ENCODE results near the gene LEKR1.
A peak's percentile ranks its signal among the peaks of the same experiment; 100 is the strongest.
"Not testable (repeated sequence)": the region's sequence is repeated elsewhere in the genome, so short reads cannot be mapped to it uniquely, and the experiment has no call there.

The LEKR1 gene

DNA sequence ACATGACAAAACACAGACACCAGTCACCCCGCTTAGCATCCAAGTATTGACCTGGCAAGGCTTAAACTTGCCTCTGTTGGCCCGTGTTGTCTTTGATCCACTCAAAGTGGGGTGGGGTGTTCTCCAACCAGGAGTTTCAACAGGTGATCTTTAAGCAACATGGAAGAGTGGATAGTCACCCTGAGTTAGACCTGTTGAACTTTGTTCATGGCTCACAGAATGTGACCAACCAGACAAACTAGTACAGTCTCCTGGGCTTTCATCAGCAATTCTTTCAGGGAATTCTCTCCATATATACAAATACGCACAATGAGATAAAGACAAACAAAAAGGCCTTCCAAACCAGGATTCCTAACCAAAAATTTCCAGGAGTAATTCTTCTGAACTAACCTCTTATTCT, 11.9 kb downstream of the LEKR1 start:
- FAIRE-seq, result no peak

GRCh38 chr3:156840826-156841689, 14.9 kb downstream of the LEKR1 start:
- FAIRE-seq, result no peak

DNA sequence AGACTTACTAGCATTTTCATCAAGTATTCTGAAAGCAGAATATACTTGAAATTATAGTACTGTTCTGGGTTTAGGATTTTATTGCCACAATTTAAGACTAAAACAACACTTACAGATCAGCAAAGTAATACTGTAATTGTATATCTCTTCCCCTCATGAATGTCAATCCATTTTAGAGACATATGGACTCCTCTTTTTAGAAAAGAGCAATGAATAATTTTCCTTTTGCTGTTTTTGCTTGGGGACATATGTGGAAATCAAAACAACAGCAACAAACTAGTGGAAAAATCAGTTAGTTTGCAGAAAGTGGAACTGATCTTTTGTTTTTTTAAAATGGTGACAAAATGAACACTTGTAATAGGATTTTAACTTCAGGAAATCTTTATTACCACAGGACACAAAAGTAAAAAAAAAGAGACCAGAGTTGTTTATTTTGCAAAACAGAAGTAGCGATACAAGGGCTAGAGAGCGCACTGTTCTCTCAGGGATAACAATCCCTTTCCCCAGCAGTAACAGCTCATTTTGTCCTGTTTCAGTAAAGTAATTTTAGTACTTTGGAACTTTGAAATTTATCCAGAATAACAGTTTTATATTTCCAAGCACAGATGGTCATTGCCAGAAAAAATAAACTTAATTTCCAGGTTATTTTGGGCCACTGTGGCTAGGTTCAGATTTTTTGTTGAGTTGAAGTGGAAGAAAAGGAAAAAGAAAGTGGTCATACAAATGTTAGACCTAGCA, 17.1 kb downstream of the LEKR1 start:
- FAIRE-seq, result no peak

GRCh38 chr3:156847752-156848448, 21.7 kb downstream of the LEKR1 start:
- no peak for FAIRE-seq

- no peak for FAIRE-seq
Measured at GRCh38 chr3:156859578-156859977, 33.4 kb downstream of the LEKR1 start.

- FAIRE-seq, result no peak
Measured at GRCh38 chr3:156860873-156861272, 34.7 kb downstream of the LEKR1 start.

GRCh38 chr3:156862338-156862737, 36.2 kb downstream of the LEKR1 start:
- FAIRE-seq, result no peak

DNA sequence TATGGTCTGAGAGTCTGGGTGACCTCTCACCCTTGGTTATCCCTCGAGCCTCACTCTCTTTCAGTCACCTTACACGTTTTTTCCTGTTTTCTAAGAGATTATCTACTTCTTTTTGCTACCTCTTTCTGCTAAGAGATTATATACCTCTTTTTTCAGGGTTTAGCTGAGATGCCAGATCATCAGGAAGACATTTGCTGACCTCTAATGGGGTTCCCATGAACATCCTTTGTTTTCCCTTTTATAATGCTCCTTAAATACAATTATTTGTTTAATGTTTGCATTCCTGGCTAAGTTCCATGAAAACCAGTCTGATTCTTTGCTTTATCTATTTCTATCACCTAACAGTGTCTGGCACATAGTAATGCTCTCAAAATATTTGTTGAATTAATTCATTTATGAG, 39.6 kb downstream of the LEKR1 start:
- FAIRE-seq, result no peak

GRCh38 chr3:156867174-156867573, 41.0 kb downstream of the LEKR1 start:
- no peak for FAIRE-seq

GRCh38 chr3:156867920-156868319, 41.8 kb downstream of the LEKR1 start:
- no peak for FAIRE-seq

GRCh38 chr3:156873906-156874305, 47.8 kb downstream of the LEKR1 start:
- no peak for FAIRE-seq

GRCh38 chr3:156879491-156879890, 53.3 kb downstream of the LEKR1 start:
- FAIRE-seq, result not testable (repeated sequence)

DNA sequence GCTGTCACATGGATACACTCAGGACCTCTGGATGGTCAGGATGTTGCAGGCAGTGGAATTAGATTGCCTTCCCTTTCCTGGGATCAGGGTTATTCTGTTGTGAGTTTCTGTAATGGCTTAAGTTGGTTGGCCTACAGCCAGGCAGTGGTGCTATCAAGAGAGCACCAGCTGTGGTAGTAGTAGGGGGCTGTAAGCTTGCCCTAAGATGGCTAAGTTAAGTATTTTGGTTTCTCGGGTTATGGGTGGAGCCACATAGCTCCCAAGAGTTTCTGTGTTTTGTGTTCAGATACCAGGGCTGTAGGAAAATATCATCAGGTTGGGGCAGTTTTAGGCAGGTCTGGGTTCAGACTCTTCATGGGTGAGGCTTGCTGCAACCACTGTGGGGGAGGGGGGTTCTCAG, 59.6 kb downstream of the LEKR1 start:
- FAIRE-seq, result no peak

- no peak for FAIRE-seq
Measured at GRCh38 chr3:156888176-156888575, 62.0 kb downstream of the LEKR1 start.

DNA sequence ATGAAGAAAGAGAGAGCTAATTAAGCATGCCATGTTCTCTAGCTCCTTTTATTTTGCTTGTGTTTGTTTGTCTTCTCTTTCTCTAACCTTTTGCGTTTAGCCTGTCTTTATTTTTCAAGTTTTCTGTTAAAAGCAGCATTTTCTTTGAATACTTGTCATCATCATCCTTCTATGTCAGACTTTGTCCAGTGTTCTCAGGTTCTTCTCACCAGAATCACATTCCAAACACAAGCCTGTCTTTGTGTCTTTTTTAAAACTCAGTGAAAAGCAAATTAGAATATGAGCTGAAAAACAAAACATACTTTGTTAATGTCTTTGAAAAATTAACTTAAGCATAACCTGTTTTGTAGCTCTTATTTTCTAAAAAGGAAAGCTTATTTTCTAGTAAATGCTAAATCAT, 62.4 kb downstream of the LEKR1 start:
- no peak for FAIRE-seq

DNA sequence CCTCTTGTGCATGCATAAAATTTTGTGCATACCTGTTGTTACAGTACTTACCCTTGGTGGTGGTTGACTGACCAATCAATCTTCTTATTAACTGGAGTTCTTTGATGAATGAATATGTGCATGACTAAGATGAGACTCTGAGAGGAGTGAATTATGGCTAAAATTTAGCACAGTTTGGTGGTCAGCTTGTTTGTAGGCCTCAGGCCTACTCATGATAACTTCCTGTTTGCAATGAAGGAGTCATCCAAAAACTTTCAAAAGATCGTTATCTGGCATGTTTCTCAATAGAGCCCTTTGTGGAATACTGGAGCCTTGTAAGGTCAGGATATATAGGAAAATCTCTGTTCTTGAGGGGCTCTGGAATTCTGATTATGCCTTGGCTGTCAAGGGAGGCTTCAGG, 66.5 kb downstream of the LEKR1 start:
- no peak for FAIRE-seq

GRCh38 chr3:156895374-156895773, 69.2 kb downstream of the LEKR1 start:
- FAIRE-seq, result not testable (repeated sequence)

GRCh38 chr3:156897851-156898250, 71.7 kb downstream of the LEKR1 start:
- FAIRE-seq, result not testable (repeated sequence)

GRCh38 chr3:156898296-156898880, 72.2 kb downstream of the LEKR1 start:
- FAIRE-seq, result no peak

- FAIRE-seq, result no peak
Measured at GRCh38 chr3:156899951-156900350, 73.8 kb downstream of the LEKR1 start.

GRCh38 chr3:156902916-156903315, 76.8 kb downstream of the LEKR1 start:
- peak; percentile 51 for FAIRE-seq

DNA sequence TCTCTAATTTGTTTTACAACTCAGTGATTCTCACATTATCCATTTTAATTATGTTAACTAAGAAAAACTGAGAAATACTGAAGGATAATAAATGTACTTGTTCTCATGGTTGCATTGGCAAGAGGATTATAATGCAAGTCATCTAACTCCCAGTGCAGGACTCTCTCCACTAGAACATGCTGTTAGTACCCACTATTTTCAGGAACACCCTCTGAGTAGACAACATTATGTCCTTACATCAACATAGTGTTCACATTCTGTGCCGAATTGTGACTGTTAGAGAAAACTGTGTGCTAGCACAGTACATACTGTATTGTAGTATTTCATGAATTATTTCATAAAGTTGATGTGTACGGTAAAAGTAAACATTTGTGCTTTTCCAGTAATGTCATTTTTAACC, 80.1 kb downstream of the LEKR1 start:
- FAIRE-seq, result no peak

GRCh38 chr3:156908398-156908797, 82.2 kb downstream of the LEKR1 start:
- FAIRE-seq, result no peak

Measured in G401.6 (cell line).